CD4-positive, alpha-beta T cell treated with Interferon gamma for 1 hour (primary cell): ENCODE measurements around the gene HPCAL1.
"Not testable (repeated sequence)": the region's sequence is repeated elsewhere in the genome, so short reads cannot be mapped to it uniquely, and the experiment has no call there.

ENCODE experiments used
- DNase-seq: peaks from one replicate; pipeline ENCODE4 v3.0.0-alpha.2; 2020

Gene HPCAL1

GRCh38 chr2:10302479-10303180, at the start of gene HPCAL1:
Gene HPCAL1 (plus strand): TSS chr2:10302904. CDS start chr2:10419758, 116,854 bp downstream.
- peak; percentile 85 for DNase-seq

DNA sequence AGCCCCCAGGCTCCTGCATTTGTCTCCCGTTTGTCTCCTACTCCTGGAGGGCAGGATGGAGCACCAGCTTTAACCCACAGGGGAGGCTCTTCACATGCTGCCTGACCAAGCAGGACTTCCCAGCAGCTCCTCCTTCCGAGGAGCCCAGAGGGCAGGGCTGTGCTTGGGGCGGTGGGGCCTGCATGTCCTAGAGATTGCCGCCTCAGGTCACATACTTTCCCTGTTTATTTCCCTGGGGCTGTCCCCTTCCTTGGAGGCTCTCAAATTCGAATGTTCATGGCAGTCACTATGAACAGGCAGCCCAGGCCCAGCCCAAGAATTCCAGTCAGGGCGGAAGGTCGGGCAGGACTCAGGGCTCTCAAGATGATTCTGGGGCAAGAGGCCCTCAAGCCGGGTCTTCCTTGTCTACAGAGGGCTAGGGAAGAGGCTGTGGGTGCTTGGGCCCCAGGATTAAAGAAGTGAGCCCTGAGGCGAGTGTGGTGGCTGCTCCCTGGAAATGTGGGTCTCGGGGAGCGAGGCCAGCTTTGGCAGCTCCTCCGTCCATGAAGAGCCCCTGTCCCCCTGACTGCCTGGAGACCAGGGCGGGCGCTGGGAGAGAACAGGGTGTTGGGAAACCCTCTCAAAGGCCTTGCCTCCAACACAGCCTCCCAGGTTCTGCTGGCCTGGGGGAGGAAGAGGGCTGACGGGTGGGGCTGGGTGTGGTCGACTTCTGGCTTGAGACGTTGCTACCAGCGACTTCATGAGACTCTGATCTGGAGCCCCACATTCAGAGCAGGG, 48.9 kb upstream of the HPCAL1 start:
- DNase-seq, result no peak

DNA sequence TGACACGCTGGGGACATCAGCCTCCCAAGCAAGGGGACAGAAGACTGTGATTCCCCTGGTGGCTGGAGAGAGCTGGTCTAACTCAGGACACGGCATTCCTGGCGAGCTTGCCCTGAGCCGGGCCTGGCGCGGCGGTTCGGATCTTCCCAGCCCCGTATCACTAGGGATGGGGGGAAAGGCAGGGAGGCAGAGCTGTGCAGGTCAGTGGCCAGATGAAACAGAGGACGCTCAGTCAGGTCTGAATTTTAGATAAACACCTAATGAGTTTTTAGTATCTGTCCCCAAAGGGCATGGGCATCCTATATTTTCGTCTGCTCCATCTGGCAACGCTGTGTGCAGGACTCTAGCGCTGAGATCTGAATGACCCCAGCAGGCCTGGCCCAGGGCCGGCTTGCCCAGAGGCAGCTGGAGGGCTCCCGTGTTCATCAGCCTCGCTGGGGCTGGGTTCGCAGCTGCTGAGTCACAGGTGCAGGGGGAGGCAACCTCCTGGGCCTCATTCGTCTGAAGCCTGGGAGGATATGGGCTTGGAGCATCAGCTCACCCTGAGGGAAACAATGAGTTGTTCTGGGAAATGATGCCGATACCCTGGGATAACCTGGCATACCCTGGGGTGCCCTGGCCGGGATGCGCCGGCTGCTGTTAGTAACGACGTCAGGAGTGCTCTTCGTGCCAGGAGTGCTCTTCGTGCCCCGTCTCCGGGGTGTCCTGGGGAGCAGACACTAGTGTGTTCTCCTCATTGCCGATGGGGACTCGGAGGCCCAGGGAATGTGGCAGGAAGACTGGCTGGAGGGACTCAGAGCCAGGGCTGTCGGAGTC, 48.1 kb upstream of the HPCAL1 start:
- DNase-seq, result no peak

DNA sequence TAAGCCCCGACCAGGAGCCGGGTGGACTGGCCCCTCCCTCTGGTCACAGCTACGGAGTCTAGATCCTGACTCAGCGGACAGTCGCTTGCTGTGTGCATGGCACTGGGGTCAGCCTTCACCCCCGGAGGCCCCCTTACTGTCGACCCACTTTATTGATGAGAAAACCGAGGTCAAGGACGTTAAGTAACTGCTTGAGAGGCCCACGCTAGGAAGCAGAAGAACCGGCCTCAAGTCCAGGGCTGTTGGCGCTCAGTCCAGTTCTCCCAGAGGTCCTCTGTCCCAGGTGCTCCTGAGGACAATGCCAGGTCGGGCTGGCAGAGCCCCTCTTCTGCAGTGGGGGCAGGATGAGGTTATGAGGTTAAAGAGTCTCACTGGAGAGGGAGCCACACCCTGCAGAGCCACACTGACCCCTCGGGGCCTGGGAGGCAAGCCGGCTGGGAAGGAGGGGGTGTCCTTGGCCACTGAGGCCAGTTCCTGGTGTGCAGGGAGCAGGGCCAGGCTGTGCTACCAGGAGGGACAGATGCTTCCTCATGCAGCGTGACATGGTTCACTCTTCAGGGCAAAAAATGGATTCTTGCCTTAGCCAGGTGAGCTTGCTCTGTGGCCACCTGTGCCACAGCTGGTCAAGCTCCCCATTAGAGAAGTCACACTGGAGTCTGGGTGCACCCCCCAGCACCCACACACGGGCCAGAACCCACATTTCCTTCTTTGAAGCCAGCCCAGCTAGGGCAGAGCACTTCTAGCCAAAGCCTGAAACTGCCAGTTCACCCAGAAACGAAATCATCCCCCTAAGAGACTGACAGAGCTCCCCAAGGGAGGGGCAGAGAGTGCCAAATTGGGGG, 47.3 kb upstream of the HPCAL1 start:
- DNase-seq, result no peak

- no peak for DNase-seq
Observed at GRCh38 chr2:10256031-10256514, 46.6 kb upstream of the HPCAL1 start.

DNA sequence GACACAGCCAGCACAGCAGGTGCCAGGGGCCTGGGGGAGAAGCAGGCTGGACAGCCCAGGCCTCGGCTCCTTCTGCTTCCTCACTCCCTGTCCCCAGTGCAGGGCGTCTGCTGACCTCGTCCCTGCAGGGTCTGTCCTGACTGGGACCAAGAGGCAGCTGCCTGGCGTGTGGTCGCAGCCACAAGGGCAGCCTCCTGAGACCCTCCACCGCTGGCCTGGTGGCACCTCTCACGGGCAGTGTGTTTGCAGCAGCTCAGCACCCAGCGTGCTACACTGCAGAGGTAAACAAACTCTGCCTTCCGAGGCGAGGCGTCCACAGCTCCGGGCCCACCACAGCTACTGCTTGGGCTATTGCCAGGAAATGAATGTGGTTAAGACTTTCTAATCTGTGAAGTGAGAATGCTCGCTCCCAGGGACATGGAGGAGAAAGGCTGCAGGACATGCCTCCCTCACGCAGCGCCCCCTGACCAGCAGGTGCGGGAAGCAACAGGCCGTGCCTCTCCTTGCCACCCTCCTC, 46.1 kb upstream of the HPCAL1 start:
- DNase-seq, result no peak

GRCh38 chr2:10257036-10257435, 45.7 kb upstream of the HPCAL1 start:
- no peak for DNase-seq

DNA sequence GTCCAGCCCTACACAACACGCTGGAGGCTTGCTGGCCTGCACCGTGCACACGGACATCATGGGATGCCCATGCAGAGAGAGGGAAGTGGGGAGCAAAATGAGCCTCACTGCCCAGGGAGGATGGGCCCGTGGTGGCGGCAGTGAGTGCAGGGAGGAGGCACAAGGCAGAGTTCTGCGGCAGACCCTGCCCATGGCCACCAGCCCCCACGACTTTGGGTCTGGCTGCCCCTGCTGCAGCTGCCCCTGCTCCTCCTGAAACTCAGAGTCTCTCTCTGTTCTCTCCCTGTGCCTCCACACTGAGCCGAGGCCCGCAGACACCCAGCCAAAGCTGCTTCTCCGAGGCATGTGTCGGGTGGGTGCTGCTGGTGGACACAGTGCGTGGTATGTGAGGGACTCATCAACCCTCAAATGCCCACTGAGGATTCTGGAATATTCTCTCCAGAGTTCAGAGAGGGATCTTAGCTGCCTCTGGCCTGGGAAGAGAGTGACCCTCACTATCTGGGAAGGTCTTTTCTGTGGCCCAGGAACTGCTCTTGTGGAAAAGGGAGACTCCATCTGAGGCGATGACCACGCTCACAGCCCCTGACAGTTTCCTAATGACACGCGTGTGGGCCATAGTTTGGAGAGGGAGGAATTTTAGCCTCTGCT, 45.1 kb upstream of the HPCAL1 start:
- DNase-seq, result no peak

DNA sequence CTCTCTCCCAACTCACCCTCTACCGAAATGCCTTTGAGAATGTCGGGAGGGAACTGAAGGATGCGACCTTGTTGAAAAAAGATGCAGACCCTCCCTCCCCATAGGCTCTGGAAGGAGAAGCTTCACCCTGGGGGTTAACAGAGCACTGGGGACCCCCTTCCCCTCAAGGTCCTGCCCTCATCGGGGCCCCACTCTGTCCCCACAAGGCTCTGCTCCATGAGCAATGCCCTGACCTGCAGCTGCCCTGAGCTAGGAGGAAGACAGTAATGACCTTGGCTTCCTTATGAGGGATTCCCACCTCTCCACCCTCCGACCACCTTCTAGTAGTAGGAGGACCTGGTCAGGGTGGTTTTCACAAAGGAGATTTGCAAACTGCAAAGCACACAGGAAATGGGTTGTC, 44.4 kb upstream of the HPCAL1 start:
- DNase-seq, result no peak

- DNase-seq, result no peak
Observed at GRCh38 chr2:10258726-10259125, 44.0 kb upstream of the HPCAL1 start.

DNA sequence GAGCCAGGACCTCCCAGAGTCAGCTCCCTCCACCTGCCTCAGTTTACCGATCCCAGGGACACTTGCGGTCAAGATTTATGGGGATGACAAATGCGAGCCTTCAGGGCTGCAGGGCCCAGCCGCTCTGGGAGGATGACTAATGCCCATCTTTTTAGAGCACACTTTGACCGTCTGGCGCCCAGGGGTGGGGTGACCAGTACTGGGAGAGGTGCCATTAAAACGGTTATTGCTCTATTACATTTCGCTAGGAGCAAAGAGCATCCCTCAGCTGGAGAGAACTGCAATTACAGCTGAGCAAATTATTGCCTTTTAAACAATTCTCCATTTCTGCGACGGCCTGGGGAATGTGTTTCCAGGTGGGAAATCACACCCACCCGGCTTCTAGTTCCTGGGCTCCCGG, 42.6 kb upstream of the HPCAL1 start:
- DNase-seq, result no peak

GRCh38 chr2:10263526-10263925, 39.2 kb upstream of the HPCAL1 start:
- DNase-seq, result not testable (repeated sequence)

- DNase-seq, result no peak
Observed at GRCh38 chr2:10264506-10265328, 38.0 kb upstream of the HPCAL1 start.

GRCh38 chr2:10265329-10266132, 37.2 kb upstream of the HPCAL1 start:
- no peak for DNase-seq

- DNase-seq, result no peak
Observed at GRCh38 chr2:10266133-10266620, 36.5 kb upstream of the HPCAL1 start.

DNA sequence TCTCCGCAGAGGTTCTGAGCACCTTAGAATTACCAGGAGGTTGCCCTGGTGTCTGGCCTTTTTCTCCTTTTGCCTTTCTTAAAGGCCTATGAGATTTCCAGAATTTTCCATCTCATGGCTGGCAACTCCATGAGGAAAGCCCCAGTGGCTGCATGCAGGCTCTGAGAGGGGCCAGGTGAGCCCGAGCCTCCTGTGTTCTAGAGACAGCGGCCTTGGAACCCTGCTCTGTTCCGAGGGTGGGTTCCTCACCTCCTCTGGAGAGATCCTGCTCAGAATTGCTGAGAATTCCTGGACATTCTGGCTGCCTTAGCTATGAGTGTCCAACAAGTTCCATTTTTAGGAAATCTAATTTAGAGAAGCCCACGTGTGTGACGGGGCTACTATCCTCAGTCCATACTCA, 35.7 kb upstream of the HPCAL1 start:
- DNase-seq, result no peak

- no peak for DNase-seq
Observed at GRCh38 chr2:10267551-10268465, 34.9 kb upstream of the HPCAL1 start.

DNA sequence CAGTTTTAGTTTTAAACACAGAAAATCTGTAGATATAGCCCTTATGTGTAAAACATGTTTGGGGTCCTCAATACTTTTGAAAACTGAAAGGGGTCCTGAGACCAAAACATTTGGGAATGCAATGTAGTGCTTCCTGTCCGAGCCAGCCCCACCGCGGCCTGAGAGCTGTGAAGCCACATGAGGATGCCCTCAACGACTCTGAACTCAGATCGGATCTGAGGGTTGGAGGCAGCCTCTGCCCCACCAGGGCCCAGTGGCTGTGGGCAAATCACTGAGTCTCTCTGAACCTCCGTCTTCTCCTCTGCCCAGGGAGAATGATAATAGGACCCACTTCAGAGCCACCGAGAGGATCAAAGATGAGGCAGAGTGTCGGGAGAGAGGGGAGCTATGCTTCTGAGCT, 33.4 kb upstream of the HPCAL1 start:
- DNase-seq, result no peak
